Medulla oblongata (tissue), 1 donor: ENCODE measurements around the gene EFCAB7.
"Not testable (repeated sequence)": the region's sequence is repeated elsewhere in the genome, so short reads cannot be mapped to it uniquely, and the experiment has no call there.

Experiments
- DNase-seq: peaks from one replicate; pipeline ENCODE4 v3.0.0-alpha.2; 2015; ENCODE audit errors: extremely low spot score

EFCAB7 gene

GRCh38 chr1:63548877-63549276 lies 25.6 kb downstream of the EFCAB7 start:
- no peak for DNase-seq

- DNase-seq: no peak
These were observed 32.2 kb downstream of the EFCAB7 start for GRCh38 chr1:63555480-63555879.

- peak; percentile 35 for DNase-seq
These were observed 34.2 kb downstream of the EFCAB7 start for GRCh38 chr1:63557365-63557987.

- no peak for DNase-seq
These were observed 36.0 kb downstream of the EFCAB7 start for GRCh38 chr1:63559357-63559756.

GRCh38 chr1:63563745-63564144 lies 40.4 kb downstream of the EFCAB7 start:
- no peak for DNase-seq

- DNase-seq: no peak
These were observed 45.7 kb downstream of the EFCAB7 start for GRCh38 chr1:63569068-63569467.

GRCh38 chr1:63569640-63570316 lies 46.5 kb downstream of the EFCAB7 start:
- no peak for DNase-seq

- not testable (repeated sequence) for DNase-seq
These were observed 49.4 kb downstream of the EFCAB7 start for GRCh38 chr1:63572686-63573085.

GRCh38 chr1:63574203-63574796 lies 51.0 kb downstream of the EFCAB7 start:
- not testable (repeated sequence) for DNase-seq

GRCh38 chr1:63575340-63575826 lies 52.1 kb downstream of the EFCAB7 start:
- DNase-seq: peak; percentile 22

- DNase-seq: not testable (repeated sequence)
These were observed 63.0 kb downstream of the EFCAB7 start for GRCh38 chr1:63586326-63586725.

- no peak for DNase-seq
These were observed 66.8 kb downstream of the EFCAB7 start for GRCh38 chr1:63590166-63590560.

- peak; percentile 25 for DNase-seq
These were observed 69.4 kb downstream of the EFCAB7 start for GRCh38 chr1:63592536-63593302.

- peak; percentile 61 for DNase-seq
These were observed 70.1 kb downstream of the EFCAB7 start, which contains the start of gene PGM1 for GRCh38 chr1:63593303-63593885. Gene PGM1 (plus strand): TSS chr1:63593411. CDS start chr1:63593489, 78 bp downstream.

GRCh38 chr1:63593886-63594605 lies 70.7 kb downstream of the EFCAB7 start:
- DNase-seq: peak; percentile 61

GRCh38 chr1:63595435-63595834 lies 72.1 kb downstream of the EFCAB7 start:
- DNase-seq: no peak

- DNase-seq: no peak
These were observed 76.5 kb downstream of the EFCAB7 start for GRCh38 chr1:63599799-63600198.

GRCh38 chr1:63600248-63600647 lies 76.9 kb downstream of the EFCAB7 start:
- no peak for DNase-seq

GRCh38 chr1:63601061-63601460 lies 77.7 kb downstream of the EFCAB7 start:
- DNase-seq: no peak

- no peak for DNase-seq
These were observed 78.1 kb downstream of the EFCAB7 start for GRCh38 chr1:63601463-63601862.

- no peak for DNase-seq
These were observed 78.6 kb downstream of the EFCAB7 start for GRCh38 chr1:63601912-63602311.
